H7 (cell line): ENCODE results near the gene SPATA32. TPM values are rescaled to one million over a fixed set of nuclear protein-coding genes. Genes with fewer than 3 reads are reported as not detected.
A peak's percentile ranks its signal among the peaks of the same experiment; 100 is the strongest.

Source experiments
- DNase-seq: peaks from one replicate; pipeline ENCODE4 v3.0.0; 2012
- H3K27me3 ChIP-seq: 2 replicates; pipeline ENCODE4 v1.6.0; 2011; ENCODE audit warnings: mild to moderate bottlenecking, low read length; ENCODE audit not compliant: control insufficient read depth, insufficient read depth
- H3K36me3 ChIP-seq: replicated peaks from 2 replicates; pipeline ENCODE4 v1.5.1; 2011; ENCODE audit warnings: low read length; ENCODE audit not compliant: control insufficient read depth, insufficient read depth
- H3K4me3 ChIP-seq: 2 replicates; pipeline ENCODE4 v1.5.1; 2011; ENCODE audit warnings: low read depth, mild to moderate bottlenecking, control low read depth, low read length, moderate library complexity; ENCODE audit not compliant: insufficient read depth
- total RNA-seq: library from RNA; depleted of rRNA; stranded (reverse); fragments of >200 nt; shearing (Covaris generic); gene quantifications from 2 replicates; pipeline ENCODE4 v1.2.3, GENCODE V29; 2014

SPATA32 gene
- total RNA-seq, 1 experiment from 2014 or later, result 0.24 TPM

GRCh38 chr17:45300060-45300751, 38.3 kb upstream of the SPATA32 start:
- Histone ChIP-seq H3K27me3 (no peaks in the 10 kb centered on the region), H3K4me3 (no peak overlapping the region), H3K36me3 (no peaks in the 10 kb centered on the region)
- DNase-seq, result no peak

- no peaks in the 10 kb centered on the region for H3K27me3 ChIP-seq
- DNase-seq, result no peak
- no peak overlapping the region for H3K4me3 ChIP-seq
- no peaks in the 10 kb centered on the region for H3K36me3 ChIP-seq
Measured at GRCh38 chr17:45299361-45299760, 37.5 kb upstream of the SPATA32 start.

GRCh38 chr17:45298546-45299285, 36.8 kb upstream of the SPATA32 start:
- no peak for DNase-seq

GRCh38 chr17:45296833-45297124, 34.9 kb upstream of the SPATA32 start:
- H3K27me3 ChIP-seq, result no peaks in the 10 kb centered on the region
- no peak for DNase-seq
- no peak overlapping the region for H3K4me3 ChIP-seq
- no peaks in the 10 kb centered on the region for H3K36me3 ChIP-seq

More at GRCh38 chr17:45298546-45299285, 36.8 kb upstream of the SPATA32 start:
- Histone ChIP-seq H3K27me3 (no peaks in the 10 kb centered on the region), H3K36me3 (no peaks in the 10 kb centered on the region), H3K4me3 (no peak overlapping the region)

GRCh38 chr17:45296003-45296832, 34.3 kb upstream of the SPATA32 start:
- H3K4me3 ChIP-seq, result no peak overlapping the region
- DNase-seq, result no peak
- H3K36me3 ChIP-seq, result no peaks in the 10 kb centered on the region
- H3K27me3 ChIP-seq, result no peaks in the 10 kb centered on the region

GRCh38 chr17:45294506-45294905, 32.6 kb upstream of the SPATA32 start:
- H3K4me3 ChIP-seq, result no peak overlapping the region
- no peaks in the 10 kb centered on the region for H3K27me3 ChIP-seq
- H3K36me3 ChIP-seq, result no peaks in the 10 kb centered on the region; the same call in 1 of the 2 replicates
- DNase-seq, result no peak

GRCh38 chr17:45293413-45294211, 31.7 kb upstream of the SPATA32 start:
- no peak overlapping the region for H3K4me3 ChIP-seq
- H3K27me3 ChIP-seq, result no peaks in the 10 kb centered on the region
- DNase-seq, result peak; percentile 46
- H3K36me3 ChIP-seq, result peaks cover 2% of the 10 kb centered on the region; the same call in 1 of the 2 replicates

GRCh38 chr17:45292696-45293412, 31.0 kb upstream of the SPATA32 start:
- H3K27me3 ChIP-seq, result no peaks in the 10 kb centered on the region
- H3K4me3 ChIP-seq, result no peak overlapping the region
- peaks cover 2% of the 10 kb centered on the region; the same call in 1 of the 2 replicates for H3K36me3 ChIP-seq
- DNase-seq, result no peak

GRCh38 chr17:45291171-45291805, 29.4 kb upstream of the SPATA32 start:
- DNase-seq, result no peak
- no peaks in the 10 kb centered on the region for H3K27me3 ChIP-seq
- H3K4me3 ChIP-seq, result no peak overlapping the region
- H3K36me3 ChIP-seq, result peaks cover 4% of the 10 kb centered on the region

- Histone ChIP-seq H3K27me3 (no peaks in the 10 kb centered on the region), H3K4me3 (no peak overlapping the region), H3K36me3 (peaks cover 4% of the 10 kb centered on the region)
- DNase-seq, result no peak
Measured at GRCh38 chr17:45290269-45290765, 28.4 kb upstream of the SPATA32 start.

GRCh38 chr17:45289301-45290268, 27.7 kb upstream of the SPATA32 start:
- no peaks in the 10 kb centered on the region for H3K27me3 ChIP-seq
- H3K4me3 ChIP-seq, result no peak overlapping the region
- peaks cover 4% of the 10 kb centered on the region for H3K36me3 ChIP-seq
- DNase-seq, result peak; percentile 62

GRCh38 chr17:45288825-45289224, 26.9 kb upstream of the SPATA32 start:
- no peak for DNase-seq
- H3K27me3 ChIP-seq, result no peaks in the 10 kb centered on the region
- peaks cover 8% of the 10 kb centered on the region for H3K36me3 ChIP-seq
- no peak overlapping the region for H3K4me3 ChIP-seq
